ENCODE data around the gene TRPM6. TPM values are rescaled to one million over a fixed set of nuclear protein-coding genes. Genes with fewer than 3 reads are reported as not detected.
A peak's percentile ranks its signal among the peaks of the same experiment; 100 is the strongest.

TRPM6 gene
- total RNA-seq, 1 donor = under 0.01 TPM

- H4K20me1 ChIP-seq (ENCODE audit: insufficient read depth, low read length) = no peaks in the 10 kb centered on the region
- no peak overlapping the region for H3K4me2 ChIP-seq (ENCODE audit: insufficient read depth, low read length)
- no peaks in the 10 kb centered on the region for H3K79me2 ChIP-seq (ENCODE audit: insufficient read depth, low read length)
- DNase-seq (ENCODE audit: insufficient read length, low spot score, missing footprints) = no peak
- no peak for TF ChIP-seq CTCF (IDR thresholded peaks at IDR 0.05; ENCODE audit: extremely low read depth, low read depth, low read length)
- no peak overlapping the region for H3K27ac ChIP-seq (ENCODE audit: low read depth, low read length)
- H2AFZ ChIP-seq (ENCODE audit: low read length) = no peak overlapping the region
- H3K4me3 ChIP-seq (ENCODE audit: insufficient read depth, low read length) = no peak overlapping the region
- peaks cover 18% of the 10 kb centered on the region for H3K27me3 ChIP-seq (ENCODE audit: insufficient read depth, low read length)
- no peaks in the 10 kb centered on the region for H3K36me3 ChIP-seq (ENCODE audit: insufficient read depth, low read length)
- no peaks in the 10 kb centered on the region for H3K9me3 ChIP-seq (ENCODE audit: low read depth, low read length)
- H3K4me1 ChIP-seq (ENCODE audit: insufficient read depth, low read length) = no peaks in the 10 kb centered on the region
These were observed 151.1 kb downstream of the TRPM6 start for GRCh38 chr9:74736646-74737045.

GRCh38 chr9:74735761-74736160 is 152.0 kb downstream of the TRPM6 start:
- no peak overlapping the region for H3K4me2 ChIP-seq (ENCODE audit: insufficient read depth, low read length)
- H3K79me2 ChIP-seq (ENCODE audit: insufficient read depth, low read length) = no peaks in the 10 kb centered on the region
- H4K20me1 ChIP-seq (ENCODE audit: insufficient read depth, low read length) = no peaks in the 10 kb centered on the region
- H3K4me1 ChIP-seq (ENCODE audit: insufficient read depth, low read length) = no peaks in the 10 kb centered on the region
- DNase-seq (ENCODE audit: insufficient read length, low spot score, missing footprints) = no peak
- H3K27me3 ChIP-seq (ENCODE audit: insufficient read depth, low read length) = peaks cover 12% of the 10 kb centered on the region
- H2AFZ ChIP-seq (ENCODE audit: low read length) = no peak overlapping the region
- TF ChIP-seq CTCF (IDR thresholded peaks at IDR 0.05; ENCODE audit: extremely low read depth, low read depth, low read length) = no peak
- no peak overlapping the region for H3K4me3 ChIP-seq (ENCODE audit: insufficient read depth, low read length)
- H3K36me3 ChIP-seq (ENCODE audit: insufficient read depth, low read length) = no peaks in the 10 kb centered on the region
- H3K9me3 ChIP-seq (ENCODE audit: low read depth, low read length) = no peaks in the 10 kb centered on the region
- no peak overlapping the region for H3K27ac ChIP-seq (ENCODE audit: low read depth, low read length)

GRCh38 chr9:74729136-74729695 is 158.5 kb downstream of the TRPM6 start:
- Histone ChIP-seq H4K20me1 (ENCODE audit: insufficient read depth, low read length) (no peaks in the 10 kb centered on the region), H3K36me3 (ENCODE audit: insufficient read depth, low read length) (no peaks in the 10 kb centered on the region), H3K27me3 (ENCODE audit: insufficient read depth, low read length) (no peaks in the 10 kb centered on the region), H3K4me1 (ENCODE audit: insufficient read depth, low read length) (no peaks in the 10 kb centered on the region), H3K4me2 (ENCODE audit: insufficient read depth, low read length) (peak overlapping the region; percentile 56), H3K27ac (ENCODE audit: low read depth, low read length) (no peak overlapping the region), H3K79me2 (ENCODE audit: insufficient read depth, low read length) (no peaks in the 10 kb centered on the region), H2AFZ (ENCODE audit: low read length) (peak overlapping the region; percentile 8), H3K4me3 (ENCODE audit: insufficient read depth, low read length) (peak overlapping the region; percentile 4), H3K9me3 (ENCODE audit: low read depth, low read length) (no peaks in the 10 kb centered on the region)
- TF ChIP-seq CTCF (IDR thresholded peaks at IDR 0.05; ENCODE audit: extremely low read depth, low read depth, low read length) = no peak
- no peak for DNase-seq (ENCODE audit: insufficient read length, low spot score, missing footprints)

GRCh38 chr9:74728176-74728575 is 159.5 kb downstream of the TRPM6 start:
- Histone ChIP-seq H3K36me3 (ENCODE audit: insufficient read depth, low read length) (no peaks in the 10 kb centered on the region), H3K4me3 (ENCODE audit: insufficient read depth, low read length) (no peak overlapping the region), H2AFZ (ENCODE audit: low read length) (no peak overlapping the region), H3K4me2 (ENCODE audit: insufficient read depth, low read length) (no peak overlapping the region), H3K79me2 (ENCODE audit: insufficient read depth, low read length) (no peaks in the 10 kb centered on the region), H3K27me3 (ENCODE audit: insufficient read depth, low read length) (no peaks in the 10 kb centered on the region), H3K4me1 (ENCODE audit: insufficient read depth, low read length) (no peaks in the 10 kb centered on the region), H3K27ac (ENCODE audit: low read depth, low read length) (no peak overlapping the region), H4K20me1 (ENCODE audit: insufficient read depth, low read length) (no peaks in the 10 kb centered on the region), H3K9me3 (ENCODE audit: low read depth, low read length) (no peaks in the 10 kb centered on the region)
- TF ChIP-seq CTCF (IDR thresholded peaks at IDR 0.05; ENCODE audit: extremely low read depth, low read depth, low read length) = no peak
- no peak for DNase-seq (ENCODE audit: insufficient read length, low spot score, missing footprints)

Measured in osteoblast (primary cell).